ENCODE measurements around the gene ANKRD33.

The ANKRD33 gene

DNA sequence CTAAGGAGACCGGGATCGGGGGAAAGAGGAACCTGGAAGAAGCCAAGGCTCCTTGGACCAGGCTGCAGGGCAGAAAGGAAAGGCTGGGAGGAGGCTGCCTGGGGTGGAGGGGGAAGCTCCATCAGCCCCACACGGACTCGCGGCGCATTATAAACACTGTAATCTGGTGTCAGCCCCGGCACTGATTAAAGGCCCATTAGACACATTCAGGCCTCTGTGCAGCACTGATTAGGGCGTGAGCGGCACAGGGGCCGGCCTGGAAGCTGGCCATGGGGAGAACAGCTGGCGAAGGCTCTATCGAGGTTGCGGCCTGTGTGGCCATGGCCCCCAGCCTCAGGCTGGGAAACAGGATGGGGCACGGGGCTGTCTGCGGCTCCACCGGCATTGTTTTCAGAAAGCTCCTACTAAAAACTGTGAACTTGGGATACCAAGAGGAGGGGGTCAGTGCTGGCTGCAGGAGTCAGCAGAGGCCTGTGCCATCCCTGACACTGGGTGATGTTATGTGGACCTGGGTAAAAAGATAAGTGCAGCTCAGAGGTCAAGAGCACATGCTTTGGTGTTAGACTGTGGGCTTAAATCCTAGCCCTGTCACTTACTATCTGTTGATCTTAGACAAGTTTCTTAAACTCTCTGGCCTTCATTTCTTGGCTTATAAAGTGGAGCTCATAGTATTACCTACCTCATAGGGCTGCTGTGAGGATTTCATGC is 30.0 kb downstream of the ANKRD33 start:
- H3K9ac ChIP-seq: no peak overlapping the region
- no peak for TF ChIP-seq CTCF (conservative IDR thresholded peaks at IDR 0.05; ENCODE audit: low read depth, low read length)
- no peaks in the 10 kb centered on the region for H3K79me2 ChIP-seq (ENCODE audit: insufficient read depth, low read depth)
- no peaks in the 10 kb centered on the region for H3K4me1 ChIP-seq (ENCODE audit: low read depth, poor library complexity, severe bottlenecking)
- H3K27ac ChIP-seq: no peak overlapping the region
- H3K36me3 ChIP-seq (ENCODE audit: insufficient read depth): no peaks in the 10 kb centered on the region
- no peak overlapping the region for H3K4me2 ChIP-seq
- no peak overlapping the region for H3K4me3 ChIP-seq (IDR thresholded peaks at IDR 0.05; ENCODE audit: insufficient read depth, low read depth, low read length)
- H4K20me1 ChIP-seq (ENCODE audit: insufficient read depth): no peaks in the 10 kb centered on the region
- H2AFZ ChIP-seq (ENCODE audit: low read depth): no peak overlapping the region
- H3K27me3 ChIP-seq (ENCODE audit: insufficient read depth, low read depth): no peaks in the 10 kb centered on the region

DNA sequence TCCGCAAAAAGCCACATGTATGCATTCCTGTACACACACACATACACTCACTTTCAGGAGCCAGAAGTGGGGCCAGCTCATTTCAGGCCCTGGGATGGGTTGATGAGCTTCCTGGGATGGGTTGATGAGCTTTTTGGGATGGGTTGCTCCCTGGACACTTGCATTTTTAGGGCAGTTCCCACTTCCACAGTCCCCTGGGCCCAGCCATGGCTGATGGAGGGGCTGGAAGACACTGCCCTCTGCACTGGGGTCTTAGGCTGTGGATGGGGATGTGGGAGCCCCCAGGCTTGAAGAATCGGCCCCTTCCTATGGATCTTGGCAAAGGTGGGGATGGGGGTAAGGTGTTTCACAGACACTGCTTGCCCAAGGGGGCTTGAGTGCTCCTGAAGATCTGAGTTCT is 32.1 kb downstream of the ANKRD33 start:
- no peak overlapping the region for H3K4me2 ChIP-seq
- no peak overlapping the region for H3K9ac ChIP-seq
- no peak for TF ChIP-seq CTCF (conservative IDR thresholded peaks at IDR 0.05; ENCODE audit: low read depth, low read length)
- H3K4me1 ChIP-seq (ENCODE audit: low read depth, poor library complexity, severe bottlenecking): no peaks in the 10 kb centered on the region
- no peak overlapping the region for H3K27ac ChIP-seq
- H3K27me3 ChIP-seq (ENCODE audit: insufficient read depth, low read depth): no peaks in the 10 kb centered on the region
- H4K20me1 ChIP-seq (ENCODE audit: insufficient read depth): no peaks in the 10 kb centered on the region
- H3K4me3 ChIP-seq (IDR thresholded peaks at IDR 0.05; ENCODE audit: insufficient read depth, low read depth, low read length): no peak overlapping the region
- H2AFZ ChIP-seq (ENCODE audit: low read depth): no peak overlapping the region
- H3K79me2 ChIP-seq (ENCODE audit: insufficient read depth, low read depth): no peaks in the 10 kb centered on the region
- no peaks in the 10 kb centered on the region for H3K36me3 ChIP-seq (ENCODE audit: insufficient read depth)

GRCh38 chr12:51921017-51921725 is 33.3 kb downstream of the ANKRD33 start:
- no peak for TF ChIP-seq CTCF (conservative IDR thresholded peaks at IDR 0.05; ENCODE audit: low read depth, low read length)
- no peak overlapping the region for H2AFZ ChIP-seq (ENCODE audit: low read depth)
- no peaks in the 10 kb centered on the region for H3K27me3 ChIP-seq (ENCODE audit: insufficient read depth, low read depth)
- no peak overlapping the region for H3K27ac ChIP-seq
- H3K4me1 ChIP-seq (ENCODE audit: low read depth, poor library complexity, severe bottlenecking): no peaks in the 10 kb centered on the region
- H4K20me1 ChIP-seq (ENCODE audit: insufficient read depth): no peaks in the 10 kb centered on the region
- no peak overlapping the region for H3K4me2 ChIP-seq
- H3K4me3 ChIP-seq (IDR thresholded peaks at IDR 0.05; ENCODE audit: insufficient read depth, low read depth, low read length): no peak overlapping the region
- H3K79me2 ChIP-seq (ENCODE audit: insufficient read depth, low read depth): no peaks in the 10 kb centered on the region
- H3K36me3 ChIP-seq (ENCODE audit: insufficient read depth): no peaks in the 10 kb centered on the region
- H3K9ac ChIP-seq: no peak overlapping the region

- Histone ChIP-seq H3K4me1 (ENCODE audit: low read depth, poor library complexity, severe bottlenecking) (no peaks in the 10 kb centered on the region), H3K27me3 (ENCODE audit: insufficient read depth, low read depth) (no peaks in the 10 kb centered on the region), H3K79me2 (ENCODE audit: insufficient read depth, low read depth) (no peaks in the 10 kb centered on the region), H3K9ac (no peak overlapping the region), H3K4me3 (IDR thresholded peaks at IDR 0.05; ENCODE audit: insufficient read depth, low read depth, low read length) (no peak overlapping the region), H2AFZ (ENCODE audit: low read depth) (no peak overlapping the region), H3K36me3 (ENCODE audit: insufficient read depth) (no peaks in the 10 kb centered on the region), H3K4me2 (no peak overlapping the region), H4K20me1 (ENCODE audit: insufficient read depth) (no peaks in the 10 kb centered on the region), H3K27ac (no peak overlapping the region)
- TF ChIP-seq CTCF (conservative IDR thresholded peaks at IDR 0.05; ENCODE audit: low read depth, low read length): no peak
These were observed 34.2 kb downstream of the ANKRD33 start for GRCh38 chr12:51922146-51922545.
